A549 (cell line): ENCODE measurements around the gene RSF1. TPM values are rescaled to one million over a fixed set of nuclear protein-coding genes. Genes with fewer than 3 reads are reported as not detected.

ENCODE experiments used
- ATAC-seq, 2 experiments: fragments of 200-7000 bp in 1 of 2; fragments of >200 bp in 1 of 2; cut with Nextera tagmentation in 1 of 2; cut with Tn5 transposase in 1 of 2; 3 replicates each; pipeline versions ENCODE4 v1.8.0 to v1.9.1; 2018 to 2020; ENCODE audit warnings: mild to moderate bottlenecking in 1 of 2, moderate library complexity in 1 of 2
- CTCF ChIA-PET: fragments of 300-600 bp; sonication (Branson Sonifier 250); formaldehyde crosslinking; extraction: SDS; loops from one replicate; lab custom pipeline; 2021; ENCODE audit warnings: antibody characterized with exemption, inconsistent platforms; lab: Yijun Ruan, JAX
- POLR2A ChIA-PET: fragments of 350-600 bp; formaldehyde crosslinking; extraction: SDS; loops from one replicate; lab custom pipeline; 2021; ENCODE audit warnings: antibody characterized with exemption, inconsistent platforms; lab: Yijun Ruan, JAX
- DNase-seq, 2 experiments: peaks; one replicate each; pipeline versions ENCODE4 v3.0.0 to v3.0.0-alpha.2; 2011 to 2016; ENCODE audit warnings: low read depth in 1 of 2, low spot score in 1 of 2
- FAIRE-seq: peaks from 2 replicates; lab custom pipeline; 2011; peaks lifted over from hg19 to GRCh38; lab: Jason Lieb, UNC
- H3K27ac ChIP-seq, 2 experiments: fragments of >200 bp; sonication (Bioruptor Twin); formaldehyde crosslinking; 3 replicates each; pipeline ENCODE4 v1.5.1; 2016 to 2017
- H3K4me1 ChIP-seq: fragments of >200 bp; sonication (Bioruptor Twin); formaldehyde crosslinking; 3 replicates; pipeline ENCODE4 v1.6.1; 2016
- H3K4me2 ChIP-seq: fragments of >200 bp; sonication (Bioruptor Twin); formaldehyde crosslinking; 3 replicates; pipeline ENCODE4 v1.6.1; 2016
- H3K4me3 ChIP-seq: fragments of >200 bp; sonication (Bioruptor Twin); formaldehyde crosslinking; 3 replicates; pipeline ENCODE4 v1.5.1; 2016
- H3K9me3 ChIP-seq: fragments of >200 bp; sonication (Bioruptor Twin); formaldehyde crosslinking; 3 replicates; pipeline ENCODE4 v1.6.1; 2016
- ATOH8 ChIP-seq: fragments of 250-450 bp; sonication (Bioruptor Pico); IDR thresholded peaks from 2 replicates; pipeline ENCODE4 v1.5.0; 2020; ENCODE audit warnings: low read depth, mild to moderate bottlenecking, moderate library complexity
- CBX2 ChIP-seq: fragments of 200-600 bp; sonication (generic); IDR thresholded peaks from 2 replicates; pipeline ENCODE4 v1.6.1; 2016; ENCODE audit warnings: low read depth, mild to moderate bottlenecking, borderline replicate concordance
- CBX8 ChIP-seq: fragments of 200-600 bp; sonication (generic); IDR thresholded peaks from 2 replicates; pipeline ENCODE4 v1.6.1; 2016
- E2F6 ChIP-seq: IDR thresholded peaks from 2 replicates; pipeline ENCODE4 v1.6.1; 2012; ENCODE audit warnings: low read depth, borderline replicate concordance
- EHMT2 ChIP-seq: fragments of 200-600 bp; sonication (generic); IDR thresholded peaks from 2 replicates; pipeline ENCODE4 v1.6.1; 2016; ENCODE audit warnings: antibody characterized with exemption, low read depth, mild to moderate bottlenecking, moderate library complexity
- ELK1 ChIP-seq: fragments of 150-350 bp; IDR thresholded peaks from 2 replicates; pipeline ENCODE4 v1.6.1; 2014; ENCODE audit warnings: low read depth, mild to moderate bottlenecking, low read length
- ESRRA ChIP-seq: fragments of 150-350 bp; IDR thresholded peaks from 2 replicates; pipeline ENCODE4 v1.6.1; 2014; ENCODE audit warnings: mild to moderate bottlenecking, low read length, borderline replicate concordance
- FOSL2 ChIP-seq, 2 experiments: fragments of 450-650 bp in 1 of 2; fragments of >200 bp in 1 of 2; sonication (Bioruptor Twin) in 1 of 2; formaldehyde crosslinking; IDR thresholded peaks; 2 replicates each; pipeline versions ENCODE4 v1.5.0 to v1.6.1; 2016 to 2020; ENCODE audit warnings: mild to moderate bottlenecking in 1 of 2, moderate library complexity in 1 of 2
- FOXS1 ChIP-seq: fragments of 250-450 bp; sonication (Bioruptor Pico); IDR thresholded peaks from 2 replicates; pipeline ENCODE4 v1.5.0; 2020; ENCODE audit warnings: mild to moderate bottlenecking, moderate library complexity
- HDAC2 ChIP-seq: fragments of 200-600 bp; sonication (generic); IDR thresholded peaks from 2 replicates; pipeline ENCODE4 v1.6.1; 2016
- HES2 ChIP-seq: fragments of >200 bp; sonication (Bioruptor Twin); formaldehyde crosslinking; IDR thresholded peaks from 2 replicates; pipeline ENCODE4 v1.6.1; 2016
- HMGXB4 ChIP-seq: fragments of 250-450 bp; sonication (Bioruptor Pico); IDR thresholded peaks from 2 replicates; pipeline ENCODE4 v1.5.0; 2021; ENCODE audit warnings: mild to moderate bottlenecking, moderate library complexity, borderline replicate concordance
- JUNB ChIP-seq: fragments of >200 bp; sonication (Bioruptor Twin); formaldehyde crosslinking; IDR thresholded peaks from 2 replicates; pipeline ENCODE4 v1.6.1; 2016
- KDM5A ChIP-seq: fragments of 200-600 bp; sonication (generic); IDR thresholded peaks from 2 replicates; pipeline ENCODE4 v1.6.1; 2016; ENCODE audit warnings: antibody characterized with exemption, mild to moderate bottlenecking
- MAZ ChIP-seq: fragments of 150-350 bp; IDR thresholded peaks from 2 replicates; pipeline ENCODE4 v1.6.1; 2014; ENCODE audit warnings: antibody characterized with exemption, low read depth, low read length, borderline replicate concordance
- MYC ChIP-seq: IDR thresholded peaks from 2 replicates; pipeline ENCODE4 v1.6.1; 2012; ENCODE audit warnings: mild to moderate bottlenecking, inconsistent platforms, low read length, improper control_type of control experiment, borderline replicate concordance
- POLR2A ChIP-seq: IDR thresholded peaks from 2 replicates; pipeline ENCODE4 v1.6.1; 2012; ENCODE audit warnings: mild to moderate bottlenecking, low read length
- RARB ChIP-seq: fragments of 250-450 bp; sonication (Bioruptor Pico); IDR thresholded peaks from 2 replicates; pipeline ENCODE4 v1.8.0; 2021; ENCODE audit warnings: mild to moderate bottlenecking, moderate library complexity
- RCOR1 ChIP-seq: fragments of 150-350 bp; IDR thresholded peaks from 2 replicates; pipeline ENCODE4 v1.6.1; 2014; ENCODE audit warnings: antibody characterized with exemption, low read length, low read depth
- SMC3 ChIP-seq: fragments of >200 bp; sonication (Bioruptor Twin); formaldehyde crosslinking; IDR thresholded peaks from 3 replicates; pipeline ENCODE4 v1.6.1; 2018; ENCODE audit warnings: inconsistent platforms
- TFCP2L1 ChIP-seq: fragments of 250-450 bp; sonication (Bioruptor Pico); IDR thresholded peaks from 2 replicates; pipeline ENCODE4 v1.5.0; 2021; ENCODE audit warnings: mild to moderate bottlenecking
- ZFP36 ChIP-seq: fragments of 450-650 bp; IDR thresholded peaks from 2 replicates; pipeline ENCODE4 v1.6.1; 2014; ENCODE audit warnings: borderline replicate concordance; ENCODE audit not compliant: partially characterized antibody
- ZSCAN20 ChIP-seq: fragments of 250-450 bp; sonication (Bioruptor Pico); IDR thresholded peaks from 2 replicates; pipeline ENCODE4 v1.8.0; 2022; ENCODE audit warnings: mild to moderate bottlenecking, moderate library complexity
- WGBS: methylation state at CpG from one replicate; pipeline ENCODE4 v1.1.6; 2017; ENCODE audit errors: missing lambda C conversion rate; 5-methylcytosine and 5-hydroxymethylcytosine counted together
- polyA plus RNA-seq, 4 experiments: library from polyadenylated mRNA; depleted of rRNA in 3 of 4; stranded (reverse); fragments of >200 nt; fragmentation: RNase III in 1 of 4; extraction: RNeasy Plus Mini Kit Qiagen cat#74134 plus additional on column Dnase treatment in 1 of 4; gene quantifications; 2 replicates in 3 of 4; 3 replicates in 1 of 4; pipeline ENCODE4 v1.2.3, GENCODE V29; 2011 to 2017

The RSF1 gene
- polyA plus RNA-seq, 2 of the 4 experiments (the other 2 are of a cell fraction), result 18.8 to 29.6 TPM

- no peak for FAIRE-seq
- TF ChIP-seq TFCP2L1 (CRISPR knock-in tag), result no peak
- no peak for TF ChIP-seq HES2
- TF ChIP-seq FOXS1 (CRISPR knock-in tag), result no peak
- no peak for TF ChIP-seq MAZ
- no peak for TF ChIP-seq ATOH8 (CRISPR knock-in tag)
- TF ChIP-seq ESRRA, result no peak
- no peak for TF ChIP-seq KDM5A
- TF ChIP-seq RCOR1, result no peak
- TF ChIP-seq HDAC2, result no peak
- no peak for TF ChIP-seq CBX2
- no peak for TF ChIP-seq SMC3
- no peak for TF ChIP-seq EHMT2
- no peak for TF ChIP-seq MYC
- TF ChIP-seq E2F6, result no peak
- no peak for TF ChIP-seq HMGXB4
- no peak for TF ChIP-seq JUNB
- TF ChIP-seq ELK1, result no peak
- Histone ChIP-seq H3K4me1 (no peaks in the 10 kb centered on the region), H3K9me3 (no peaks in the 10 kb centered on the region), H3K4me2 (no peak overlapping the region), H3K4me3 (no peak overlapping the region), H3K27ac (no peak overlapping the region)
- no peak for ATAC-seq
- POLR2A ChIA-PET, result no interaction called here
- 87% methylated on average over 1 of the region's 1 CpG for WGBS
- no peak for DNase-seq
- CTCF ChIA-PET, result interaction anchor here (0.9 to 1.5 kb wide), 2 partner anchors 9 to 13 kb away, joined by 3 to 5 read pairs; no protein-coding TSS in a partner anchor
These were observed 175.6 kb downstream of the RSF1 start for GRCh38 chr11:77644887-77645286.

- TF ChIP-seq CBX8 (no peak), ZSCAN20 (CRISPR knock-in tag) (no peak), RARB (no peak), ESRRA (no peak), ZFP36 (no peak), MYC (no peak), HDAC2 (no peak), FOSL2 (IDR thresholded peaks at IDR 0.05) (no peak), FOSL2 (CRISPR knock-in tag; IDR thresholded peaks at IDR 0.05) (no peak), ATOH8 (CRISPR knock-in tag) (no peak), POLR2A (no peak)
- ATAC-seq (no peak), DNase-seq (no peak), FAIRE-seq (no peak)
- no peaks in the 10 kb centered on the region for H3K9me3 ChIP-seq
- no peak overlapping the region for H3K4me2 ChIP-seq
- ChIA-PET CTCF (interaction anchor here (0.6 kb wide), 1 partner anchor 19 kb away, joined by 4 read pairs; no protein-coding TSS in a partner anchor), POLR2A (no interaction called here)
- WGBS, result 58% methylated on average over 2 of the region's 2 CpGs
- H3K4me1 ChIP-seq, result 0 out of 3 replicates have a peak, but pooled peaks cover 3% of the 10 kb centered on the region
- H3K27ac ChIP-seq, result no peak overlapping the region
- no peak overlapping the region for H3K4me3 ChIP-seq
These were observed 178.3 kb downstream of the RSF1 start for GRCh38 chr11:77642228-77642627.
